Measurements from ENCODE around the gene INPP5A. TPM values are rescaled to one million over a fixed set of nuclear protein-coding genes. Genes with fewer than 3 reads are reported as not detected.

Gene INPP5A
- total RNA-seq, 1 donor from 2014 or later = 36.4 TPM

GRCh38 chr10:132726951-132727350 is 189.4 kb downstream of the INPP5A start:
- H3K9me3 Mint-ChIP-seq (ENCODE audit: unreplicated experiment) = no peaks in the 10 kb centered on the region
- no peak overlapping the region for H3K4me3 Mint-ChIP-seq (ENCODE audit: unreplicated experiment)
- no peaks in the 10 kb centered on the region for H3K27me3 Mint-ChIP-seq (ENCODE audit: unreplicated experiment)

GRCh38 chr10:132727411-132727810 is 189.8 kb downstream of the INPP5A start:
- TF ChIP-seq, protein P1, sequence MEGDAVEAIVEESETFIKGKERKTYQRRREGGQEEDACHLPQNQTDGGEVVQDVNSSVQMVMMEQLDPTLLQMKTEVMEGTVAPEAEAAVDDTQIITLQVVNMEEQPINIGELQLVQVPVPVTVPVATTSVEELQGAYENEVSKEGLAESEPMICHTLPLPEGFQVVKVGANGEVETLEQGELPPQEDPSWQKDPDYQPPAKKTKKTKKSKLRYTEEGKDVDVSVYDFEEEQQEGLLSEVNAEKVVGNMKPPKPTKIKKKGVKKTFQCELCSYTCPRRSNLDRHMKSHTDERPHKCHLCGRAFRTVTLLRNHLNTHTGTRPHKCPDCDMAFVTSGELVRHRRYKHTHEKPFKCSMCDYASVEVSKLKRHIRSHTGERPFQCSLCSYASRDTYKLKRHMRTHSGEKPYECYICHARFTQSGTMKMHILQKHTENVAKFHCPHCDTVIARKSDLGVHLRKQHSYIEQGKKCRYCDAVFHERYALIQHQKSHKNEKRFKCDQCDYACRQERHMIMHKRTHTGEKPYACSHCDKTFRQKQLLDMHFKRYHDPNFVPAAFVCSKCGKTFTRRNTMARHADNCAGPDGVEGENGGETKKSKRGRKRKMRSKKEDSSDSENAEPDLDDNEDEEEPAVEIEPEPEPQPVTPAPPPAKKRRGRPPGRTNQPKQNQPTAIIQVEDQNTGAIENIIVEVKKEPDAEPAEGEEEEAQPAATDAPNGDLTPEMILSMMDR (IDR thresholded peaks at IDR 0.05) = no peak

More at GRCh38 chr10:132726951-132727350, 189.4 kb downstream of the INPP5A start:
- TF ChIP-seq, protein P1 (IDR thresholded peaks at IDR 0.05) = no peak
- Mint-ChIP-seq H3K4me1 (ENCODE audit: unreplicated experiment) (peaks cover 9% of the 10 kb centered on the region), H3K36me3 (ENCODE audit: unreplicated experiment) (peaks cover 20% of the 10 kb centered on the region), H3K27ac (ENCODE audit: unreplicated experiment) (no peak overlapping the region)
- no peak for DNase-seq (ENCODE audit: extremely low spot score, unreplicated experiment)

GRCh38 chr10:132728321-132728720 is 190.7 kb downstream of the INPP5A start:
- peaks cover 14% of the 10 kb centered on the region for H3K36me3 Mint-ChIP-seq (ENCODE audit: unreplicated experiment)
- H3K9me3 Mint-ChIP-seq (ENCODE audit: unreplicated experiment) = no peaks in the 10 kb centered on the region
- DNase-seq (ENCODE audit: extremely low spot score, unreplicated experiment) = no peak
- TF ChIP-seq, protein P1 (IDR thresholded peaks at IDR 0.05) = no peak
- H3K4me3 Mint-ChIP-seq (ENCODE audit: unreplicated experiment) = no peak overlapping the region
- H3K27me3 Mint-ChIP-seq (ENCODE audit: unreplicated experiment) = no peaks in the 10 kb centered on the region
- no peaks in the 10 kb centered on the region for H3K4me1 Mint-ChIP-seq (ENCODE audit: unreplicated experiment)
- no peak overlapping the region for H3K27ac Mint-ChIP-seq (ENCODE audit: unreplicated experiment)

More at GRCh38 chr10:132727411-132727810, 189.8 kb downstream of the INPP5A start:
- Mint-ChIP-seq H3K27ac (ENCODE audit: unreplicated experiment) (no peak overlapping the region), H3K4me1 (ENCODE audit: unreplicated experiment) (peaks cover 4% of the 10 kb centered on the region), H3K4me3 (ENCODE audit: unreplicated experiment) (no peak overlapping the region), H3K9me3 (ENCODE audit: unreplicated experiment) (no peaks in the 10 kb centered on the region), H3K36me3 (ENCODE audit: unreplicated experiment) (peaks cover 20% of the 10 kb centered on the region), H3K27me3 (ENCODE audit: unreplicated experiment) (no peaks in the 10 kb centered on the region)
- DNase-seq (ENCODE audit: extremely low spot score, unreplicated experiment) = no peak

- Mint-ChIP-seq H3K27ac (ENCODE audit: unreplicated experiment) (no peak overlapping the region), H3K4me1 (ENCODE audit: unreplicated experiment) (no peaks in the 10 kb centered on the region), H3K27me3 (ENCODE audit: unreplicated experiment) (no peaks in the 10 kb centered on the region), H3K9me3 (ENCODE audit: unreplicated experiment) (no peaks in the 10 kb centered on the region), H3K36me3 (ENCODE audit: unreplicated experiment) (peaks cover 13% of the 10 kb centered on the region), H3K4me3 (ENCODE audit: unreplicated experiment) (no peak overlapping the region)
- DNase-seq (ENCODE audit: extremely low spot score, unreplicated experiment) = no peak
- TF ChIP-seq, protein P1 (IDR thresholded peaks at IDR 0.05) = no peak
These were observed 191.2 kb downstream of the INPP5A start for GRCh38 chr10:132728741-132729140.

DNA sequence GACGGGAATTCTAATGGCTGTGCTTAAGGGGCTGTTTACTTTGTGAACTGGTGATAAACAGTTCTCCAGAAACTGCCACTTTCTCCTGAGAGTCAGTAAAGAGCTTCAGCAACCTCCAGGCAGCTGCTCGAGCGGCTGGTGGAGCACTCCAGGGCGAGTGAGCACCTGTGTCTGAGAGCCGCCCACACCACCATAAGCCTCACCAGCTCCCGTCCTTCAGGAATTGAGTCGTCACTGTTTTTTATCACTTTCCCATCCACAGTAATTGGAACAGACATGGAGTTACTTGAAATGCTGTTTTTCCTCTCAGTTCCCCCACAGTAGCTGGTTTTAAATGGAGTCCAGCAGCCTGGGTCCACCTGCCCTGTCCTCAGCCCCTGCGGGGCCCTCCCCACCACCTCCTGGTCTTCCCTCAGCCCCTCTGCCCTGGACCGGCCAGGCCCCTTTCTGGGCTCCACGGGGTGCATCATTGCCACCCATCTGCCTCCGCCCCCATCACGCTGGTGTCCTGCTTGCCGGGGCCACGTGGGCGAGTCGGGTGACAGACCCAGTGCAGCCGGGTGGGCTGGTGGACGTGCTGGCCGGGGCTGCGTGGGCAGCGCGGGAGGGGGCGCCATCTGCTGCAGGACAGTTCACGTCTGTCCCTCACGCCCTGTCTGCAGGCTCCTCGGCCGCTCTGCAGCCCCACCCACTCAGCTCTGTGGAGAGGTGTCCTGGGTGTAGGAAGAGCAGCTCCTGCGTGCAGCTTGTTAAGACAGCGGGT is 192.4 kb downstream of the INPP5A start:
- Mint-ChIP-seq H3K4me3 (ENCODE audit: unreplicated experiment) (no peak overlapping the region), H3K4me1 (ENCODE audit: unreplicated experiment) (no peaks in the 10 kb centered on the region), H3K9me3 (ENCODE audit: unreplicated experiment) (no peaks in the 10 kb centered on the region), H3K27me3 (ENCODE audit: unreplicated experiment) (no peaks in the 10 kb centered on the region), H3K27ac (ENCODE audit: unreplicated experiment) (no peak overlapping the region), H3K36me3 (ENCODE audit: unreplicated experiment) (peaks cover 8% of the 10 kb centered on the region)
- TF ChIP-seq, protein P1 (IDR thresholded peaks at IDR 0.05) = no peak
- DNase-seq (ENCODE audit: extremely low spot score, unreplicated experiment) = no peak

All from osteocyte (in vitro differentiated cells).